ENCODE data around the gene IRF5.

- TF ChIP-seq EZH2 (IDR thresholded peaks at IDR 0.05; ENCODE audit: borderline replicate concordance, low read depth, low read length, poor library complexity, severe bottlenecking) (no peak), CTCF (conservative IDR thresholded peaks at IDR 0.05; ENCODE audit: low read depth, low read length) (no peak)
These were observed 27.2 kb upstream of the IRF5 start, which contains the start of gene KCP for GRCh38 chr7:128910569-128910945.
